H1 (cell line): ENCODE data around the gene ST7L. TPM values are rescaled to one million over a fixed set of nuclear protein-coding genes. Genes with fewer than 3 reads are reported as not detected.

Experiments used
- CTCF ChIA-PET: fragments of 300-600 bp; sonication (Branson Sonifier 250); formaldehyde crosslinking; loops from one replicate; lab custom pipeline; 2021; ENCODE audit not compliant: partially characterized antibody; lab: Charles Lee
- POLR2A ChIA-PET: fragments of 300-600 bp; sonication (Branson Sonifier 250); formaldehyde crosslinking; loops from one replicate; lab custom pipeline; 2021; ENCODE audit warnings: inconsistent platforms; ENCODE audit not compliant: partially characterized antibody; lab: Charles Lee
- DNase-seq, 2 experiments: peaks; one replicate each; pipeline versions ENCODE4 v3.0.0 to v3.0.0-alpha.2; 2010 to 2022; ENCODE audit warnings: low spot score in 2 of 2, low read depth in 1 of 2, mixed read lengths in 1 of 2
- FAIRE-seq: peaks from 2 replicates; lab custom pipeline; 2011; peaks lifted over from hg19 to GRCh38; lab: Jason Lieb, UNC
- H2AFZ ChIP-seq: 2 replicates; pipeline ENCODE4 v1.8.1; 2012; ENCODE audit warnings: low read length, inconsistent platforms
- H2AK5ac ChIP-seq: 2 replicates; pipeline ENCODE4 v1.6.1; 2013; ENCODE audit warnings: low read depth, low read length
- H2BK120ac ChIP-seq: replicated peaks from 2 replicates; pipeline ENCODE3; 2013; ENCODE audit warnings: low read depth, low read length, inconsistent platforms
- H2BK12ac ChIP-seq: 2 replicates; pipeline ENCODE4 v1.6.1; 2013; ENCODE audit warnings: low read depth, low read length
- H2BK15ac ChIP-seq: 2 replicates; pipeline ENCODE4 v1.6.1; 2013; ENCODE audit warnings: low read length
- H2BK20ac ChIP-seq: 2 replicates; pipeline ENCODE4 v1.6.1; 2013; ENCODE audit warnings: low read length
- H2BK5ac ChIP-seq: 2 replicates; pipeline ENCODE4 v1.6.1; 2013; ENCODE audit warnings: low read depth, low read length
- H3K14ac ChIP-seq: 2 replicates; pipeline ENCODE4 v1.6.1; 2013; ENCODE audit warnings: inconsistent platforms; ENCODE audit not compliant: insufficient read length
- H3K18ac ChIP-seq: 2 replicates; pipeline ENCODE4 v1.6.1; 2013; ENCODE audit warnings: low read length; ENCODE audit errors: extremely low read depth
- H3K23ac ChIP-seq: 2 replicates; pipeline ENCODE4 v1.6.1; 2013; ENCODE audit warnings: inconsistent platforms; ENCODE audit not compliant: insufficient read length
- H3K23me2 ChIP-seq: 2 replicates; pipeline ENCODE4 v1.6.1; 2013; ENCODE audit warnings: low read depth, low read length
- H3K27ac ChIP-seq: 2 replicates; pipeline ENCODE4 v1.6.1; 2011; ENCODE audit warnings: low read depth, low read length, inconsistent platforms
- H3K27me3 ChIP-seq, 4 experiments: replicated peaks in 1 of 4; 1 replicate in 1 of 4; 2 replicates in 3 of 4; pipeline versions ENCODE4 v1.6.1 to v1.8.1; 2011 to 2013; ENCODE audit warnings: low read length in 3 of 4, mild to moderate bottlenecking in 3 of 4, inconsistent platforms in 2 of 4, mixed read lengths in 2 of 4, moderate library complexity in 1 of 4; ENCODE audit not compliant: control insufficient read depth in 3 of 4, insufficient read depth in 3 of 4; ENCODE audit errors: extremely low read depth in 1 of 4
- H3K36me3 ChIP-seq, 4 experiments: 2 replicates each; pipeline versions ENCODE4 v1.6.1 to v1.8.1; 2011 to 2013; ENCODE audit warnings: mild to moderate bottlenecking in 4 of 4, low read length in 3 of 4, moderate library complexity in 2 of 4, control low read depth in 1 of 4, inconsistent platforms in 1 of 4; ENCODE audit not compliant: insufficient read depth in 4 of 4, control insufficient read depth in 2 of 4
- H3K4ac ChIP-seq: replicated peaks from 2 replicates; pipeline ENCODE3; 2013; ENCODE audit warnings: low read length, low read depth, mixed read lengths, inconsistent platforms; ENCODE audit not compliant: insufficient read length
- H3K4me1 ChIP-seq, 4 experiments: replicated peaks in 1 of 4; 1 replicate in 1 of 4; 2 replicates in 3 of 4; pipeline versions ENCODE4 v1.6.1 to v1.8.1; 2011 to 2013; ENCODE audit warnings: low read length in 3 of 4, inconsistent platforms in 2 of 4, mixed read lengths in 1 of 4; ENCODE audit not compliant: insufficient read depth in 4 of 4, control insufficient read depth in 3 of 4
- H3K4me2 ChIP-seq, 2 experiments: 2 replicates each; pipeline versions ENCODE4 v1.6.1 to v1.8.1; 2011 to 2013; ENCODE audit warnings: low read depth in 2 of 2, low read length in 2 of 2, control low read depth in 1 of 2, inconsistent platforms in 1 of 2, mild to moderate bottlenecking in 1 of 2; ENCODE audit not compliant: insufficient read depth in 1 of 2
- H3K4me3 ChIP-seq, 4 experiments: fragments of 200-600, 300-600 bp in 1 of 4; sonication (generic), shearing (Covaris generic), sonication (Bioruptor Twin) in 1 of 4; 2 replicates each; pipeline versions ENCODE4 v1.5.1 to v1.8.1; 2011 to 2016; ENCODE audit warnings: low read length in 4 of 4, low read depth in 3 of 4, control low read depth in 2 of 4, inconsistent platforms in 2 of 4, mild to moderate bottlenecking in 2 of 4, mixed read lengths in 1 of 4, moderate library complexity in 1 of 4; ENCODE audit not compliant: insufficient read depth in 2 of 4; ENCODE audit errors: extremely low read depth in 1 of 4
- H3K56ac ChIP-seq: replicated peaks from 2 replicates; pipeline ENCODE3; 2013; ENCODE audit warnings: low read depth, mild to moderate bottlenecking, mixed read lengths, low read length, inconsistent platforms; ENCODE audit not compliant: insufficient read length
- H3K79me1 ChIP-seq: 2 replicates; pipeline ENCODE4 v1.6.1; 2013; ENCODE audit warnings: low read depth, low read length, control low read depth
- H3K79me2 ChIP-seq, 2 experiments: 2 replicates each; pipeline versions ENCODE4 v1.6.1 to v1.8.1; 2012 to 2013; ENCODE audit warnings: low read length in 2 of 2, mild to moderate bottlenecking in 2 of 2, inconsistent platforms in 1 of 2; ENCODE audit not compliant: insufficient read depth in 2 of 2, control insufficient read depth in 1 of 2
- H3K9ac ChIP-seq, 4 experiments: replicated peaks in 1 of 4; 1 replicate in 1 of 4; 2 replicates in 3 of 4; pipeline versions ENCODE4 v1.6.1 to v1.8.1; 2011 to 2013; ENCODE audit warnings: low read depth in 3 of 4, low read length in 3 of 4, control low read depth in 2 of 4, mild to moderate bottlenecking in 2 of 4, moderate library complexity in 2 of 4, inconsistent platforms in 1 of 4; ENCODE audit errors: extremely low read depth in 1 of 4
- H3K9me3 ChIP-seq, 2 experiments: 2 replicates each; pipeline versions ENCODE4 v1.6.1 to v1.8.1; 2012 to 2013; ENCODE audit warnings: mild to moderate bottlenecking in 2 of 2, moderate library complexity in 2 of 2, control low read depth in 1 of 2, inconsistent platforms in 1 of 2, low read depth in 1 of 2, low read length in 1 of 2, mixed read lengths in 1 of 2; ENCODE audit not compliant: insufficient read depth in 2 of 2
- H4K20me1 ChIP-seq, 2 experiments: replicated peaks in 1 of 2; 2 replicates each; pipeline versions ENCODE3 to v1.8.1; 2011 to 2013; ENCODE audit warnings: inconsistent platforms in 2 of 2, low read length in 2 of 2, mild to moderate bottlenecking in 1 of 2; ENCODE audit not compliant: insufficient read depth in 2 of 2, control insufficient read depth in 1 of 2
- H4K5ac ChIP-seq: 2 replicates; pipeline ENCODE4 v1.6.1; 2013; ENCODE audit warnings: low read length, low read depth, mixed read lengths, inconsistent platforms; ENCODE audit not compliant: insufficient read length
- H4K8ac ChIP-seq: 2 replicates; pipeline ENCODE4 v1.8.0; 2013; ENCODE audit warnings: mild to moderate bottlenecking, moderate library complexity, low read length, inconsistent platforms; ENCODE audit not compliant: insufficient read depth; ENCODE audit errors: extremely low read depth
- H4K91ac ChIP-seq: replicated peaks from 2 replicates; pipeline ENCODE3; 2013; ENCODE audit warnings: low read length, mixed read lengths, inconsistent platforms; ENCODE audit not compliant: insufficient read length
- WGBS, 2 experiments: shearing (Covaris generic) in 1 of 2; methylation state at CpG; one replicate each; pipeline versions ENCODE4 v1.1.6 to v1.1.7; 2013 to 2015; ENCODE audit warnings: low lambda C conversion rate in 2 of 2, mixed read lengths in 2 of 2, inconsistent platforms in 1 of 2, low coverage in 1 of 2, missing lambda C conversion rate in 1 of 2; ENCODE audit not compliant: insufficient replicate concordance in 2 of 2, insufficient coverage in 1 of 2, insufficient read length in 1 of 2; ENCODE audit errors: extremely low coverage in 1 of 2, missing lambda C conversion rate in 1 of 2; 5-methylcytosine and 5-hydroxymethylcytosine counted together
- polyA plus RNA-seq, 7 experiments: library from polyadenylated mRNA; depleted of rRNA in 3 of 7; stranded (reverse) in 5 of 7; unstranded in 2 of 7; fragments of >200 nt in 5 of 7; fragments of 200-250 nt in 2 of 7; gene quantifications; 1 replicate in 5 of 7; 2 replicates in 1 of 7; 4 replicates in 1 of 7; pipeline versions ENCODE4 v1.2.1 to v1.2.3, GENCODE V29; 2011 to 2013; ENCODE audit warnings: missing spikeins in 2 of 7, mixed read lengths in 2 of 7
- total RNA-seq: library from RNA; stranded (reverse); fragmentation: NEBNext Ultra II Directional; extraction: Animal tissue kit (Norgen Biotek cat#: 25700); gene quantifications from 2 replicates; pipeline ENCODE4 v1.2.1, GENCODE V29; 2021

The ST7L gene
- total and polyA plus RNA-seq, 2 of the 8 experiments (the other 6 are each of a cell fraction or from before 2014, with no cell fraction given) = 9.6 to 16.2 TPM

GRCh38 chr1:112643080-112643479 lies 24.1 kb upstream of the ST7L start:
- H3K18ac ChIP-seq = no peak overlapping the region
- WGBS, 2 experiments = 95% methylated on average over 2 of the region's 2 CpGs; no CpG with 5 or more reads in 1 of the 2 experiments
- H3K4me3 ChIP-seq = no peak overlapping the region
- H3K79me1 ChIP-seq = peaks cover 6% of the 10 kb centered on the region
- no peak overlapping the region for H4K91ac ChIP-seq
- H3K23ac ChIP-seq = no peak overlapping the region
- H3K4me2 ChIP-seq = no peak overlapping the region
- H2BK120ac ChIP-seq = no peak overlapping the region
- no peak overlapping the region for H2AFZ ChIP-seq
- no peak overlapping the region for H3K56ac ChIP-seq
- POLR2A ChIA-PET = interaction anchor here (1.0 to 1.1 kb wide), 2 partner anchors 9 to 32 kb away, joined by 3 to 8 read pairs; partner anchors contain the start of gene MOV10
- no peak overlapping the region for H2BK15ac ChIP-seq
- no peaks in the 10 kb centered on the region for H3K23me2 ChIP-seq
- H3K27me3 ChIP-seq = no peaks in the 10 kb centered on the region
- H2BK12ac ChIP-seq = no peak overlapping the region
- H3K9ac ChIP-seq = no peak overlapping the region
- H3K36me3 ChIP-seq = peaks cover 0 to 14% (median 2%) of the 10 kb centered on the region in 4 experiments; a peak in 4 of 8 replicates
- peaks cover 0 to 3% of the 10 kb centered on the region in 2 experiments for H4K20me1 ChIP-seq
- no peak overlapping the region for H2BK20ac ChIP-seq
- H4K8ac ChIP-seq = no peak overlapping the region
- H3K14ac ChIP-seq = no peak overlapping the region
- H3K27ac ChIP-seq = no peak overlapping the region
- no peak overlapping the region for H2AK5ac ChIP-seq
- H4K5ac ChIP-seq = no peak overlapping the region
- H3K79me2 ChIP-seq = peaks cover 8 to 67% of the 10 kb centered on the region in 2 experiments; a peak in 3 of 4 replicates
- no peak overlapping the region for H3K4ac ChIP-seq
- CTCF ChIA-PET = interaction anchor here (1.2 kb wide), 1 partner anchor 29 kb away, joined by 3 read pairs; no protein-coding TSS in a partner anchor
- no peaks in the 10 kb centered on the region for H3K9me3 ChIP-seq
- no peak for DNase-seq
- no peak overlapping the region for H2BK5ac ChIP-seq
- H3K4me1 ChIP-seq = no peaks in the 10 kb centered on the region
- no peak for FAIRE-seq
